Left kidney (tissue), 1 donor: ENCODE results near the gene ETDB. TPM values are rescaled to one million over a fixed set of nuclear protein-coding genes. Genes with fewer than 3 reads are reported as not detected.

Source experiments
- polyA plus RNA-seq: library from polyadenylated mRNA; unstranded; fragments of 120-200 nt; gene quantifications from one replicate; pipeline ENCODE4 v1.2.1, GENCODE V29; 2013; ENCODE audit not compliant: insufficient read length

The ETDB gene
- polyA plus RNA-seq, 1 donor, result not detected

Other genes starting within 250 kb of the ETDB start
- 27.5 TPM for gene MOSPD1, start 205.3 kb downstream of the ETDB start, polyA plus RNA-seq
- 10.5 TPM for gene SMIM10, start 129.5 kb downstream of the ETDB start, polyA plus RNA-seq
- 25.0 TPM for gene RTL8B, start 98.0 kb downstream of the ETDB start, polyA plus RNA-seq
- 152 TPM for gene RTL8C, start 88.2 kb downstream of the ETDB start, polyA plus RNA-seq
- gene RTL8A, start 68.4 kb downstream of the ETDB start, polyA plus RNA-seq, result 77.6 TPM
- gene SMIM10L2B, start 21.8 kb downstream of the ETDB start, polyA plus RNA-seq, result 6.4 TPM
- 0.10 TPM for gene CT55, start 50.9 kb upstream of the ETDB start, polyA plus RNA-seq
- gene ETDA, start 131.5 kb upstream of the ETDB start, polyA plus RNA-seq, result not detected
- not detected for gene ETDC, start 189.0 kb upstream of the ETDB start, polyA plus RNA-seq
- 24.0 TPM for gene ZNF75D, start 223.6 kb upstream of the ETDB start, polyA plus RNA-seq
- 15.8 TPM for gene ZNF449, start 224.3 kb upstream of the ETDB start, polyA plus RNA-seq